IMR-90 (cell line): Measurements from ENCODE around the gene IFNGR1. TPM values are rescaled to one million over a fixed set of nuclear protein-coding genes. Genes with fewer than 3 reads are reported as not detected.

Experiments
- ATAC-seq: fragments of 200-7000 bp; cut with Tn5 transposase; 2 replicates; pipeline ENCODE4 v1.9.1; 2020; ENCODE audit warnings: low read depth, mild to moderate bottlenecking, moderate library complexity
- BruUV-seq: library from RNA; stranded (reverse); fragments of 400-500 nt; replicated peaks from 2 replicates; lab custom pipeline; 2021; lab: Mats Ljungman, UMichigan
- CTCF ChIA-PET: fragments of 300-600 bp; formaldehyde crosslinking; extraction: SDS; loops from one replicate; lab custom pipeline; 2021; ENCODE audit warnings: antibody characterized with exemption; lab: Yijun Ruan, JAX
- POLR2A ChIA-PET: fragments of 300-600 bp; sonication (Branson Sonifier 250); formaldehyde crosslinking; loops from one replicate; lab custom pipeline; 2022; ENCODE audit warnings: antibody characterized with exemption; ENCODE audit not compliant: unreplicated experiment; lab: Charles Lee
- DNase-seq: peaks from one replicate; pipeline ENCODE4 v3.0.0; 2013
- H2AFZ ChIP-seq: replicated peaks from 2 replicates; pipeline ENCODE3; 2013; ENCODE audit warnings: low read length, mild to moderate bottlenecking; ENCODE audit not compliant: poor library complexity
- H2AK5ac ChIP-seq: 2 replicates; pipeline ENCODE4 v1.6.1; 2013; ENCODE audit warnings: low read depth, low read length, inconsistent platforms
- H2AK9ac ChIP-seq: replicated peaks from 2 replicates; pipeline ENCODE3; 2013; ENCODE audit warnings: mild to moderate bottlenecking, low read depth, low read length, moderate library complexity; ENCODE audit not compliant: poor library complexity
- H2BK120ac ChIP-seq: 2 replicates; pipeline ENCODE4 v1.6.1; 2013; ENCODE audit warnings: low read depth, low read length, inconsistent platforms
- H2BK15ac ChIP-seq: 3 replicates; pipeline ENCODE4 v1.6.1; 2013; ENCODE audit warnings: low read depth, low read length, inconsistent platforms
- H2BK20ac ChIP-seq: 2 replicates; pipeline ENCODE4 v1.6.1; 2013; ENCODE audit warnings: low read depth, mild to moderate bottlenecking, inconsistent platforms, low read length, moderate library complexity
- H2BK5ac ChIP-seq: 2 replicates; pipeline ENCODE4 v1.6.1; 2013; ENCODE audit warnings: mild to moderate bottlenecking, low read depth, low read length, inconsistent platforms; ENCODE audit not compliant: poor library complexity, severe bottlenecking
- H3K14ac ChIP-seq: replicated peaks from 2 replicates; pipeline ENCODE4 v1.6.1; 2013; ENCODE audit warnings: low read depth, low read length, inconsistent platforms
- H3K18ac ChIP-seq: 2 replicates; pipeline ENCODE4 v1.6.1; 2013; ENCODE audit warnings: low read depth, low read length, control low read depth
- H3K23ac ChIP-seq: 2 replicates; pipeline ENCODE4 v1.6.1; 2013; ENCODE audit warnings: low read depth, low read length, inconsistent platforms
- H3K27ac ChIP-seq: 2 replicates; pipeline ENCODE4 v1.5.1; 2013; ENCODE audit warnings: mild to moderate bottlenecking, control low read depth, low read length; ENCODE audit not compliant: insufficient read depth
- H3K27me3 ChIP-seq: 2 replicates; pipeline ENCODE4 v1.6.1; 2013; ENCODE audit warnings: low read length; ENCODE audit not compliant: control insufficient read depth, insufficient read depth
- H3K36me3 ChIP-seq: 2 replicates; pipeline ENCODE4 v1.6.1; 2013; ENCODE audit warnings: low read length, mixed read lengths; ENCODE audit not compliant: control insufficient read depth, insufficient read depth
- H3K4ac ChIP-seq: 2 replicates; pipeline ENCODE4 v1.6.1; 2013; ENCODE audit warnings: low read depth, low read length, inconsistent platforms
- H3K4me1 ChIP-seq: 2 replicates; pipeline ENCODE4 v1.6.1; 2013; ENCODE audit warnings: low read length, mixed read lengths; ENCODE audit not compliant: control insufficient read depth, insufficient read depth
- H3K4me2 ChIP-seq: 2 replicates; pipeline ENCODE4 v1.6.1; 2013; ENCODE audit warnings: low read depth, mild to moderate bottlenecking, control low read depth, low read length, moderate library complexity
- H3K4me3 ChIP-seq: 2 replicates; pipeline ENCODE4 v1.5.1; 2013; ENCODE audit warnings: low read depth, mild to moderate bottlenecking, control low read depth, low read length, moderate library complexity; ENCODE audit not compliant: insufficient read depth
- H3K56ac ChIP-seq: 2 replicates; pipeline ENCODE4 v1.6.1; 2013; ENCODE audit warnings: low read length, inconsistent platforms; ENCODE audit not compliant: insufficient read depth; ENCODE audit errors: extremely low read depth
- H3K79me1 ChIP-seq, 2 experiments: 2 replicates each; pipeline ENCODE4 v1.6.1; 2013; ENCODE audit warnings: low read length in 2 of 2, inconsistent platforms in 1 of 2, low read depth in 1 of 2
- H3K9ac ChIP-seq: 2 replicates; pipeline ENCODE4 v1.6.1; 2013; ENCODE audit warnings: low read depth, low read length, control low read depth
- H3K9me1 ChIP-seq: 2 replicates; pipeline ENCODE4 v1.6.1; 2013; ENCODE audit warnings: low read length, inconsistent platforms; ENCODE audit not compliant: insufficient read depth
- H3K9me3 ChIP-seq: 2 replicates; pipeline ENCODE4 v1.6.1; 2013; ENCODE audit warnings: low read length; ENCODE audit not compliant: control insufficient read depth, insufficient read depth
- H4K20me1 ChIP-seq: 2 replicates; pipeline ENCODE4 v1.6.1; 2013; ENCODE audit warnings: low read length, inconsistent platforms; ENCODE audit not compliant: insufficient read depth
- H4K5ac ChIP-seq: 2 replicates; pipeline ENCODE4 v1.6.1; 2013; ENCODE audit warnings: mild to moderate bottlenecking, low read depth, low read length, control low read depth
- H4K8ac ChIP-seq, 2 experiments: 2 replicates each; pipeline ENCODE4 v1.6.1; 2013; ENCODE audit warnings: low read depth in 2 of 2, low read length in 2 of 2, control low read depth in 1 of 2, inconsistent platforms in 1 of 2
- H4K91ac ChIP-seq: 2 replicates; pipeline ENCODE4 v1.6.1; 2013; ENCODE audit warnings: low read depth, low read length, inconsistent platforms; ENCODE audit not compliant: insufficient read depth
- FOS ChIP-seq: fragments of 150-350 bp; IDR thresholded peaks from 2 replicates; pipeline ENCODE4 v1.6.1; 2016; ENCODE audit warnings: low read depth, low read length
- MAFK ChIP-seq: IDR thresholded peaks from 2 replicates; pipeline ENCODE4 v1.6.1; 2012; ENCODE audit warnings: low read depth, low read length, improper control_type of control experiment
- MAZ ChIP-seq: IDR thresholded peaks from 2 replicates; pipeline ENCODE4 v1.6.1; 2012; ENCODE audit warnings: low read depth, mild to moderate bottlenecking, low read length, improper control_type of control experiment, moderate library complexity, borderline replicate concordance
- MXI1 ChIP-seq: IDR thresholded peaks from 2 replicates; pipeline ENCODE4 v1.6.1; 2012; ENCODE audit warnings: low read depth, mild to moderate bottlenecking, low read length, moderate library complexity, borderline replicate concordance
- NFE2L2 ChIP-seq: fragments of 150-350 bp; IDR thresholded peaks from 2 replicates; pipeline ENCODE4 v1.6.1; 2016; ENCODE audit warnings: low read depth, mild to moderate bottlenecking, low read length
- RAD21 ChIP-seq: IDR thresholded peaks from 2 replicates; pipeline ENCODE4 v1.6.1; 2012; ENCODE audit warnings: low read length, improper control_type of control experiment
- RCOR1 ChIP-seq: IDR thresholded peaks from 2 replicates; pipeline ENCODE4 v1.6.1; 2012; ENCODE audit warnings: mild to moderate bottlenecking, low read length, improper control_type of control experiment; ENCODE audit not compliant: insufficient replicate concordance
- RFX5 ChIP-seq: IDR thresholded peaks from 2 replicates; pipeline ENCODE4 v1.8.0; 2012; ENCODE audit warnings: low read depth, mild to moderate bottlenecking, low read length, moderate library complexity
- WGBS, 2 experiments: methylation state at CpG; one replicate each; pipeline versions ENCODE4 v1.1.5 to v1.1.7; 2013; ENCODE audit warnings: missing lambda C conversion rate in 2 of 2; ENCODE audit not compliant: insufficient read length in 1 of 2; ENCODE audit errors: extremely low coverage in 2 of 2; 5-methylcytosine and 5-hydroxymethylcytosine counted together
- dilution Hi-C: fragments of 300-500 bp; cut with HindIII; formaldehyde crosslinking; loops from one replicate; pipeline ENCODE4 v1.14.3; 2018; ENCODE audit warnings: low sequenced_read_pairs; ENCODE audit not compliant: unreplicated experiment
- in situ Hi-C: fragments of 300-500 bp; cut with MboI; formaldehyde crosslinking; loops from 3 replicates; pipeline ENCODE4 v1.14.3; 2019; ENCODE audit warnings: low sequenced_read_pairs, inconsistent platforms, mixed read lengths
- intact Hi-C: fragments of 100-400 bp; cut with micrococcal nuclease; formaldehyde crosslinking; loops from 2 replicates; pipeline ENCODE4 v1.10.0; 2022
- polyA plus RNA-seq, 3 experiments: library from polyadenylated mRNA; depleted of rRNA; stranded (reverse); fragments of >200 nt; gene quantifications; 2 replicates each; pipeline ENCODE4 v1.2.3, GENCODE V29; 2012; ENCODE audit warnings: low replicate concordance in 1 of 3
- total RNA-seq: library from RNA; depleted of rRNA; stranded (reverse); fragments of >200 nt; gene quantifications from 2 replicates; pipeline ENCODE4 v1.2.3, GENCODE V29; 2012
- TF ChIP-seq, protein P1 (sequence below): fragments of 150-350 bp; IDR thresholded peaks from 2 replicates; pipeline ENCODE4 v1.6.1; 2017; ENCODE audit warnings: mild to moderate bottlenecking, antibody characterized with exemption, low read length, low read depth
- TF ChIP-seq, protein P2 (sequence below): conservative IDR thresholded peaks from 2 replicates; pipeline ENCODE4 v1.5.1; 2012; ENCODE audit warnings: mild to moderate bottlenecking, low read depth, low read length, improper control_type of control experiment

Gene IFNGR1
- total and polyA plus RNA-seq, 2 of the 4 experiments (the other 2 are of a cell fraction): 19.1 to 25.6 TPM

DNA sequence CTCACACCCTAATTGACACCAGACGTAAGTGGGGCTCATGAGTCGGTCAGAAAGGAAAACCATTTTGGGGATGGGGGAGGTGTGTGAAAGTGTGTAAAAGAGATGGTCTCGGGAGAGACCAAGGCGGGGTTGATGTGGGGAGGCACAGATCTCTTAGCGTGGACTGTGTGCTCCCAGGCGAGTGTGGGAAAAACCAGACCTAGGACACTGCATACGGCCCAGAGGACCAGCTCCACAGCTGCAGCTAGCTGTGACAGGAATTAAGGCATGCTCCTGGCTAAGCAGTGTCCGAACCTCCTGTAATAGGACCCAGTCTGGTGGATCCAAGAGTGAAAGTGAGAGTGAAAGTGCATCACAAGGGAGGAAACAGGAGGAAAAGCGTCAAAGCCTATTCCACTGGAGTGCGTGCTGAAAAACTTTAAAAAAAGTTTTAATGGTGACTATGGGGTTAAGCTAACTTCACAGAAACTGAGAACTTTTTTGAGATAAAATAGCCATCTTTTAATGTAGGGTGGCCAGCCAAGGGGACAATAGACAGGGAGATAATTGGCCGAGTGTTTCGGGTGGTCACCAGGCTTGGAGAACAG, 55.4 kb downstream of the IFNGR1 start:
- Histone ChIP-seq H2BK5ac (no peak overlapping the region), H2BK20ac (no peak overlapping the region), H3K9me1 (no peaks in the 10 kb centered on the region), H3K27ac (no peak overlapping the region), H3K36me3 (no peaks in the 10 kb centered on the region), H2AK9ac (no peak overlapping the region), H3K4ac (no peak overlapping the region), H3K18ac (no peak overlapping the region), H2BK120ac (no peak overlapping the region), H3K14ac (no peak overlapping the region), H3K9ac (no peak overlapping the region), H3K4me1 (no peaks in the 10 kb centered on the region), H2AK5ac (no peak overlapping the region), H2AFZ (no peak overlapping the region), H4K8ac (no peak overlapping the region), H3K4me3 (no peak overlapping the region), H4K5ac (no peak overlapping the region), H3K56ac (no peak overlapping the region), H3K79me1 (no peaks in the 10 kb centered on the region), H2BK15ac (no peak overlapping the region), H3K27me3 (peaks cover 3% of the 10 kb centered on the region; the same call in 1 of the 2 replicates), H3K4me2 (no peak overlapping the region), H3K9me3 (peaks cover 6% of the 10 kb centered on the region), H3K23ac (no peak overlapping the region), H4K91ac (no peak overlapping the region), H4K20me1 (no peaks in the 10 kb centered on the region)
- POLR2A ChIA-PET: no interaction called here
- in situ Hi-C loops: no loop called here
- dilution Hi-C loops: no loop called here
- intact Hi-C loops: no loop called here
- BruUV-seq: no TSS peak
- WGBS, 2 experiments: 68% methylated on average over 5 of the region's 12 CpGs; no CpG with 5 or more reads in 1 of the 2 experiments
- TF ChIP-seq MXI1 (no peak), RFX5 (no peak), MAFK (no peak), NFE2L2 (no peak), FOS (no peak), RCOR1 (no peak), RAD21 (no peak), MAZ (no peak)
- TF ChIP-seq, protein P1, sequence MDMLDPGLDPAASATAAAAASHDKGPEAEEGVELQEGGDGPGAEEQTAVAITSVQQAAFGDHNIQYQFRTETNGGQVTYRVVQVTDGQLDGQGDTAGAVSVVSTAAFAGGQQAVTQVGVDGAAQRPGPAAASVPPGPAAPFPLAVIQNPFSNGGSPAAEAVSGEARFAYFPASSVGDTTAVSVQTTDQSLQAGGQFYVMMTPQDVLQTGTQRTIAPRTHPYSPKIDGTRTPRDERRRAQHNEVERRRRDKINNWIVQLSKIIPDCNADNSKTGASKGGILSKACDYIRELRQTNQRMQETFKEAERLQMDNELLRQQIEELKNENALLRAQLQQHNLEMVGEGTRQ: no peak
- TF ChIP-seq, protein P2, sequence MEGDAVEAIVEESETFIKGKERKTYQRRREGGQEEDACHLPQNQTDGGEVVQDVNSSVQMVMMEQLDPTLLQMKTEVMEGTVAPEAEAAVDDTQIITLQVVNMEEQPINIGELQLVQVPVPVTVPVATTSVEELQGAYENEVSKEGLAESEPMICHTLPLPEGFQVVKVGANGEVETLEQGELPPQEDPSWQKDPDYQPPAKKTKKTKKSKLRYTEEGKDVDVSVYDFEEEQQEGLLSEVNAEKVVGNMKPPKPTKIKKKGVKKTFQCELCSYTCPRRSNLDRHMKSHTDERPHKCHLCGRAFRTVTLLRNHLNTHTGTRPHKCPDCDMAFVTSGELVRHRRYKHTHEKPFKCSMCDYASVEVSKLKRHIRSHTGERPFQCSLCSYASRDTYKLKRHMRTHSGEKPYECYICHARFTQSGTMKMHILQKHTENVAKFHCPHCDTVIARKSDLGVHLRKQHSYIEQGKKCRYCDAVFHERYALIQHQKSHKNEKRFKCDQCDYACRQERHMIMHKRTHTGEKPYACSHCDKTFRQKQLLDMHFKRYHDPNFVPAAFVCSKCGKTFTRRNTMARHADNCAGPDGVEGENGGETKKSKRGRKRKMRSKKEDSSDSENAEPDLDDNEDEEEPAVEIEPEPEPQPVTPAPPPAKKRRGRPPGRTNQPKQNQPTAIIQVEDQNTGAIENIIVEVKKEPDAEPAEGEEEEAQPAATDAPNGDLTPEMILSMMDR: no peak
- ATAC-seq (no peak), DNase-seq (no peak)
- CTCF ChIA-PET: no interaction called here
